UCSD-AML1 (cell line): ENCODE data around the gene POU2F1.

Source experiments
- DNase-seq: peaks from one replicate; lab custom pipeline; 2025; ENCODE audit not compliant: unreplicated experiment; lab: John Stamatoyannopoulos, UW

POU2F1 gene

DNA sequence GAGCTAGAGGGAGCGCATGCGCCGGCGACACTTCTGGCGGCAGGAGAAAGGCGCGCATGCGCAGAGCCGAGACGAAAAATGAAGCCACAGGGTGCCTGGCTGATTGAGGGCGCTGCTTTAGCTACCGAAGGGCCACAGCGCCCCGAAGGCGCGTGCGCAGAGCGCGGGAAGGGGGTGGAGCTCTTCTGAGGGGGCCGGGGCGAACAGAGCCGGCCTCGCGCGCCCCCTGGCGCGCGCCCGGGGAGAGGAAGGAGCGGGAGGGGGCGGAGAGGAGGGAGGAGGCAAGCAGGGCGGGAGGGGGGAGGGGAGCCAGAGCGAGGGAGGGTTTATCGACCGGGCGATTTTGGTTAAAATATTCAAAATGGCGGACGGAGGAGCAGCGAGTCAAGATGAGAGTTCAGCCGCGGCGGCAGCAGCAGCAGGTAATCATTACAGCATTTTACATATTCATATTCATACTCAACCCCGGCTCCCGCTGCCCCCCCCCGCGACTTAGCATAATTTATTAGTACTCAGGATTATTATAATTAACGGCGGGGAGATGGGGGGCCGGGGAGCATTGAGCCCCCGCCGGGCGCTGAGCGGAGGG is at the start of gene POU2F1:
Gene POU2F1 (plus strand): TSS at position 350 of the 589 bp plus-strand sequence. CDS start 12 bp downstream, at position 362.
- peak; percentile 100 for DNase-seq

GRCh38 chr1:167171286-167171929 is 49.3 kb upstream of the POU2F1 start:
- DNase-seq: no peak

DNA sequence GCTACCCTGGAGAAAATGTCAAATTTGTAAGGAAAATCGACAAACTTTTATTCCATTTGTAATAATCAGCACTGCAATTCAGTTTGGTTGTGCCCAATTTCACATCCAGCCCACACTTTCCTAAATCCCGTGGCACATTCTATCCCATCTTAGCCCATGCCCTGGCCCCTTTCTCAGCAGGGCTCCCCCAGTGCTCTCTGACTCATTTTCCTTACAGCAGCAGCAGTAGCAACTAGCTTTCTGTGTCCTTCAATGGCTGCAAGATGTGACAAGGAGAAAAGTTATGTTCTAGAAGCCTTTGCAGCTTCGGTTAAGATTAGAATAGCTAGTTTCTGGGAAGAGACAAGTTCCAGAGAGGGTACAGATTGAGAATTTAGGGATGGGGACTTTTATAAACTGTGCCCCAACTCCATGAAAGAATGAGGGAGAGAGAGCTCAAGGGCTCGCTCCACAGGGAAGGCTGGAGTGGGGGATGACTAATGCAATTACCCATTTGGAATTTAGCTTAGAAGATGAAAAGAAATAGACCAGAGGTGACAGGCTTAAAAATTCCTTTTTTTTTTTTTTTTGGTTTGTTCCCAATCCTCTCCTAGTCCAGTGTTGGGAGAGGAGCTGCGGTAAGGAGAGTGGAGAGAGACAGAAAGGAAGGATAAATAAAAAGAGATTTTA is 47.0 kb upstream of the POU2F1 start:
- DNase-seq: no peak

- no peak for DNase-seq
Observed at GRCh38 chr1:167175901-167176300, 44.8 kb upstream of the POU2F1 start.

DNA sequence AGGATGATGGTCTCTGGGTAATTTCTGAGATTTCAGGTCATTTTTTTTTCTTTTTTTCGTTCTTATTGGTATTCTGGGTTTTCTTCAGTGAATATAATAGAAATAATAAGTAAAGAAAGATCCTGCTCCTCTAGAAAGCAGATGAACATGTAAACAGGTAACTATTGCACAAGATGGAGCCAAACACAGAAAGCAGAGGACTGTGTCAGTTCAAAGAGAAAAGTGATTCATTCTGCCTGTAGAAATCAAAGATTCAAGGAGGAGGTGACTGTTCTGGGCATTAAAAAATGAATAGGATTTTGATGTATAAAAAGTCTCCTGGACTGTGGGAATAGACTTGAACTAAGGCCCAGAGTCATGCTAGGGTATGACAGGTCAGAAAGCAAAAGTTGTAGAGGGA is 41.9 kb upstream of the POU2F1 start:
- no peak for DNase-seq

DNA sequence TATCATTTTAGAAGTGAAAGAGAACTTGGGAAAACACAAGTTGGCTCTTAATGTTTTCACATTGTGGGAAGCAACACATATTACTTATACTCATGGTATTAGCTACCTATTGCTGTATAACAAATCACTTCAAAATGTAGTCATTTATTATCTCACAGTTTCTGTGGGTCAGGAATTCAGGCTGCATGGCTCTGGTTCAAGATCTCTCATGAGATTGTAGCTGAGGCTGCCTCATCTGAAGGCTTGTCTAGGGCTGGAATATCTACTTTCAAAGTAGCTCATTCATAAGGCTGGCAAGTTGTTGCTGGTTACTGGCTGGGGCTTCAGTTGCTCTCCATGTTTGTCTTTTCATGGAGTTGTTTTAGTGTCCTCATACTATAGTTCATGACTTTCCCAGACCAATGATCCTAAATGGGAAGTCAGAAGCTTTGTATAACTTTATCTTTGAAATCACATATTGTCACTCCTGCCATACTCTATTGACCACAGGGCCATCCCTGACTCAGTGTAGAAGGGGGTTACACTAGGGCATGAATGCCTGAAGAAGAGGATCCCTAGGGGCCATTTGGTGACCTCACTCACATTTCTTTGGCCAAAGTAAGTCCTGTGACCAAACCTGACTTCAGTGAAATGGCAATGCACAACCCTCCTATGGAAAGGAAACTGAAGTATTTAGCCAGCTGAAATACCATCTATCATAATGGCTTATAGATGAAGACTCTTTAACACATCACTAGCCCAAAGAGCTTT is 37.9 kb upstream of the POU2F1 start:
- no peak for DNase-seq

DNA sequence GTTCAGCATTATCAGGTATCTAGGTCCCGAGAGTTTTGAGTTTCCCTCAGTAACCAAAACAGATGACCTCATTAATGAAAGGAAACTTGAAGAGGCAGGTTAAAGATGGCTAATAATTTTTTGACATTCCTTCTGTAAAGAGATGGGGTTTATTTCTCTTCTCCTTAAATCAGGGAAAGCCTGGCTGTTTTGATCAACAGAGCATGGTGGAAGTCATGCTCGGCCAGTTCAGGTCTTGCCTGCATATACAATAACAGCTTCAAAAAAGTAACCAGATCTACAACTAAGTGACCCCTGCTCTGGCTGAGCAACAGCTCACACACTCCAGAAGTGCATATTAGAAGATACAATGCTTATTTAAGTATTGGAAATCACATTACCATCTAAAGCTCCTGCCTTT is 36.6 kb upstream of the POU2F1 start:
- DNase-seq: no peak

DNA sequence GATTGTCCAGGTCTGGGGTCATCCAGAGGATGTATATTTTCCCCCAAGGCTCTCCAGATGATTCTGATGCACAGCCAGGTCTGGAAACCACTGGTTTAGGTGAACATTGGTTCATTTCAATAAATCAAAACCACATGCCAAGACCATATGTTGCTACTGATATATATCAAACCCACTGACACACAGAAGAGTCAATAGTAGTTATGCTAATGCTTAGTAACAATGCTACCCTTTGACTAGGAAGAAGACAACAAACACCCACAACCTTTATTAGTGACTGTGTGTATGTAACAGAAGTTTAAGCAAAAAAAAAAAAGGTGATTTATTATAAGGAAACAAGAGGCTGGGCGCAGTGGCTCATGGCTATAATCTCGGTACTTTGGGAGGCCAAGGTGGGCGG is 35.6 kb upstream of the POU2F1 start:
- no peak for DNase-seq

DNA sequence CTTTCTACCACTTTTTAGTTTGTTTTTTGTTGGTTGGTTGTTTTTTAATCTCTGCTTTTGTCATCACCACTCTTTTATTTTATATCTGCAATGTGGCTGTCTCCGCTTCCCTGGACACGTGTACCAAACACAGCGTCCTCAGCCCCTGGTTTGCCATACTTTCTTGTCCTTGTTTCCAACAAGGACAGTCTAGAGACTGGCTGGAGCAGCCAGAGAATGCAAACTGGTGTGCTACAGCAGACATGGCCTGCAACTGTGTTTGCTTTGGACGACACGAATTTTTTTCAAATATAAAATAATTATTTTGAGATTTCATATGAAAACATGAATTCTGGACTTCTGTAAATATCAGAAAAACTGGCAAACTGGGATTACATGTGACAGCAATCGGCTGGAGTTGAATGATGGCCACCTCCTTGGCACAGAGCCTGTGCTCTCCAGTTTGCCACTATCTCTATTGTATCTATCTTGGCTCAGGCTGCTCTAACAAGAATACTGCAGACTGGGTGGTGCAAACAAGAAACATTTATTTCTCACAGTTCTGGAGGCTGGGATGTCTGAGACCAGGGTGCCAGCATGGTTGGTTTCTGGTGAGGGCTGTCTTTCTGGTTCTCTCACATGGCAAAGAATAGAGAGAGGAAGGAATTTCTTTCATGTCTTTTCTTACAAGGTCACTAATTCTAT is 34.6 kb upstream of the POU2F1 start:
- DNase-seq: no peak

GRCh38 chr1:167186771-167187170 is 33.9 kb upstream of the POU2F1 start:
- DNase-seq: no peak

GRCh38 chr1:167190747-167191237 is 29.9 kb upstream of the POU2F1 start:
- DNase-seq: no peak

DNA sequence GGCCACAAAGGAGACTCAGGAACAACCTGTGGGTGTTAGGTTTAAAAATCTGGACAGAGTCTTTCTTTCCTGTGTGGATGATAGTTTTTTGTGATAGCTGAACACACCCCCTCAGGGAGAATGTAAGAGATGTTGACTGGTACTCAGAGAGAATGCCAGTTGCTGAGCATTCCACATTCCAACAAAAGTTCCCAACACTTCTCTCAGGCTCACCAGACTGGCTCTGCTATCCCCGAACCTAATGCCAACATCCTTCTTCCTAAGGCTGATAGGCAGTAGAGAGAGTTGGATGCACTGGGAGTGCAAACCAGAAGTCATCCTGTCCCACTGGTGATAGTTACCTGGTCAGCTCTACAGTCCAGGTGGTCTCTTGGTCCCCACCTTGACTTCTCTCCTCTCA is 28.7 kb upstream of the POU2F1 start:
- no peak for DNase-seq

DNA sequence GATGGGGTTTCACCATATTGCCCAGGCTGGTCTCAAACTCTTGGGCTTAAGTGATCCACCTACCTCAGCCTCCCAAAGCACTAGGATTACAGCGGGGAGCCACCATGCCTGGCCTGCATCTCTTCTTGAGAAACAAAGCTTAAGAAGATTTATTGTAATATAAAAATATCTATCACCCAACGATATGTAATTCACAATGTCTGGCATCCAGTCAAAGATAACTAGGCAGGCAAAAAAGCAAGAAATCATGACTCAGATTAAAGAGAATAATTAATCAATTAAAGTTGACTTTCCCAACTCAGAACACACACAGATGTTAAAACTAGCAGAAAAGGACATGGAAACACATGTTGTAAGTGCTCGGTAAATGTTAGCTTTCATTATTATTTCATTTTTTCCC is 26.5 kb upstream of the POU2F1 start:
- no peak for DNase-seq

- no peak for DNase-seq
Observed at GRCh38 chr1:167196166-167196565, 24.5 kb upstream of the POU2F1 start.

DNA sequence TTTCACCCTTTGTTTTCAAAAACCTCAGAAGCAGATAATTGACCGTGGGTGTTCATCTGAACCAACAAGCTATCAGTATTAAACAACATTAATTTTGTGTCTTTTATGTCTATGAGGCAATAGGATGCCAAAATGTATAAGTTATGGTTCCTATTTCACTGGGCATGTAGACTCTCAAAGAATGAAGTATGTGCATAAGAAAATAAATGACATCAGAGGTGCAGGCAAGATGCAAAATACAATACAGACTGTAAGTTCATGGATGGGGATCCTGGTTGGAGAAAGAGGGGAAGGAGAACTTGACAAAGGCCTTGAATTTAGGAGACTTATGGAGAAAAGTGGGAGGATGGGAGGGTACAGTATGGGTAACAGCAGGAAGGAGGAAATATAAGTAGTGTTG is 23.4 kb upstream of the POU2F1 start:
- no peak for DNase-seq

GRCh38 chr1:167197692-167198091 is 23.0 kb upstream of the POU2F1 start:
- DNase-seq: no peak

- no peak for DNase-seq
Observed at GRCh38 chr1:167198518-167199133, 22.1 kb upstream of the POU2F1 start.

DNA sequence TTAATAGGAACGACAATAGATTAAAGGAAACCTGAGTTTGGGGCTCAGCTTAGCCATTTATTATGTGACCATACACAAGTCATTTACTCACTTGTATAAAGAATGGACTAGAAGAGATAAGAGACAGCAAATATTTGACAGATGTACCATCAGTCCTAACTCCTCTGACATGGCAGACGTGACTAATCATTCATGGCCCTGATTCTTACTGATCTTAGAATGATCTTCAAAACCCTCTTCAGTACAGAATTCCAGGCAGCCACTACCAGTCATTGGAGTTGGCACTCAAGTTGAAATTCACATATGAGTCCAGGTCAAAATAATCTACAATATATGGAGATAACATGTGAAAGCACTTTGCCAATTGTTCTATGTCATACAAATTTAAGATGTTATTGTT is 21.0 kb upstream of the POU2F1 start:
- no peak for DNase-seq

GRCh38 chr1:167200272-167200671 is 20.4 kb upstream of the POU2F1 start:
- DNase-seq: no peak

DNA sequence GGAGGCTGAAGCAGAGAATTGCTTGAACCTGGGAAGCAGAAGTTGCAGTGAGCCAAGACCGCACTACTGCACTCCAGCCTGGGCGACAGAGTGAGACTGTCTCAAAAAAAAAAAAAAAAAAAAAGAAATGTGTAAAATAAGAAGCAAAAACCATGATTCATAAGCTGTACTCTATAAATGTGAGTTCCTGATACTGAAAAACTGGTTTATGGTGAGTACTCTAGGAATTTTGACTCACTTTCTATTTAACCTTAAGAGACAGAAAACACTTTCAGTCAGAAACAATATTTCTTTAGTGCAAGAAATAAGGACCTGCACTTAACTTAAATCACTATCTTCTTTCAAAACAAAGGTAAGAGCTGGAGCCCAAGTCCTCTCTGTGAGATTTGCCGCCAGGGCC is 19.9 kb upstream of the POU2F1 start:
- DNase-seq: no peak

- no peak for DNase-seq
Observed at GRCh38 chr1:167202049-167202448, 18.6 kb upstream of the POU2F1 start.
